ENCODE data around the gene MVB12B. TPM values are rescaled to one million over a fixed set of nuclear protein-coding genes. Genes with fewer than 3 reads are reported as not detected.

Gene MVB12B
- total RNA-seq, 2 experiments from 2014 or later: 7.9 to 9.5 TPM

DNA sequence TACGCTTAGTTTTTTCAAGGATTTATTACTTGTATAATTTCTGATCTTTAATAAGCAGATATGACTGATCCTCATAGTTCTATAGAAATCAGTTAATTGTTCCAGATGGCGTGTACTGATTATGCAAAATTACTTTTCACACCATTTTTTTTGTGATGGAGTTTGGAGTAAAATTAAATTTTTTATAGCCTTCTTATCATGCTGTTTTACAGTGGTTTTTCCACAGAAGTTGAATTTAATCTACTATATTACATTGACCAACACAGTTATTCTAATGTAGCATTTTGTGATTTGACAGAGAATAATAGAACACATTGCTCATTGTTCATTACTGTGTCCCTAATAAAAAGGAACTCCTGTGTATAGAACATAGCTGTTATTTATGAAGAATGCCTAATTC is 111.1 kb downstream of the MVB12B start:
- Mint-ChIP-seq H3K9me3 (no peaks in the 10 kb centered on the region), H3K4me1 (peaks cover 30% of the 10 kb centered on the region), H3K4me3 (no peak overlapping the region), H3K36me3 (peaks cover 5% of the 10 kb centered on the region), H3K27ac (no peak overlapping the region), H3K27me3 (no peaks in the 10 kb centered on the region)
- DNase-seq: no peak

DNA sequence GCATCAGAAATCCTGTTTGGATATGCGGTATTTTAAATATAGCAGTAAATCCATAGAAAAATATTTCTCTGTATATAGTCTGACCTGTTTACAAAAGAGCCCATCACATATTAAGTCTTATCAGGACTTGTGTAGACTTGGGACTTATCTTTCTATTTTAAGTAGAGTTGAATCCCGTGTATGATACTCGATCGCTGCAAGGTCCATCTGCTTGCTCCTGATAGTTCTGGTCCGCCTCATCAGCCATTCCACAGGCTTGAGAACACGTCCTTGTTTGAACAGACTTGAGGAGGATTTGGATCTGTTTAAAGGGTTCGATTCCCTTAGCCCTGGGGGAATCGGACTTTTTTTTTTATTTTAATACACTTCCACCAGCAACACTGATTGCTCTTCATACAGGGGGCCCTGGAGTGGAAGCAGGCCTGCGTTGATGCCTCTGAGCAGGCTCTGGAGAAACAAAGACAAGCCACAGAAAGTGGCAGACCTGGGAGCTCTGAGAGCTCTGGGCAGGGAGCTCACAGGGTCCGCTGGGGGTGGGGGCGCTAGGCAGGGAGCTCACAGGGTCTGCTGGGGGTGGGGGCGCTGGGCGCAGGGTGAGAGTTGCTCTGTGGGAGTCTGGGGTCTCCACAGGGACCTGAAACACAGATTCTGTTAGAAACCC is 112.2 kb downstream of the MVB12B start:
- H3K27ac Mint-ChIP-seq: peak overlapping the region; percentile 62
- no peak overlapping the region for H3K4me3 Mint-ChIP-seq

DNA sequence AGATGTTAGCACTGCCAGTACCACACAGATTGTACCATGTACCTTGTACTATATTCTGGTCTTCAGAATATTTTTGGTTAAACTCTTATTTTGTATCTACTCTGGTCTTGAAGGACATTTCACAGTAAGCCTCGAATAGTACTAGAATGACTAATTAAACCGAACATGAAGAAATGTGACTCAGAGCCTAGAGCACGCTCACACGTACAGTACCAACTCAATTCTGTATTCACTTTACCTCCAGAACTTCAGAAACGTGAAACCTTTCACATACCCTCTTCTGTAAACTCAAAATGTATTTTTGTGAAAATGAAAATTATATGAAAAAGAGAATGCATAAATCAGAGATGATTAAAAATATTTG is 112.8 kb downstream of the MVB12B start:
- Mint-ChIP-seq H3K4me3 (no peak overlapping the region), H3K9me3 (no peaks in the 10 kb centered on the region), H3K27me3 (no peaks in the 10 kb centered on the region), H3K4me1 (peaks cover 36% of the 10 kb centered on the region), H3K36me3 (peaks cover 2% of the 10 kb centered on the region), H3K27ac (peak overlapping the region; percentile 62)
- no peak for DNase-seq

More for the DNA sequence above, 112.2 kb downstream of the MVB12B start:
- Mint-ChIP-seq H3K27me3 (no peaks in the 10 kb centered on the region), H3K4me1 (peaks cover 33% of the 10 kb centered on the region), H3K9me3 (no peaks in the 10 kb centered on the region), H3K36me3 (peaks cover 2% of the 10 kb centered on the region)
- DNase-seq: peak; percentile 12

DNA sequence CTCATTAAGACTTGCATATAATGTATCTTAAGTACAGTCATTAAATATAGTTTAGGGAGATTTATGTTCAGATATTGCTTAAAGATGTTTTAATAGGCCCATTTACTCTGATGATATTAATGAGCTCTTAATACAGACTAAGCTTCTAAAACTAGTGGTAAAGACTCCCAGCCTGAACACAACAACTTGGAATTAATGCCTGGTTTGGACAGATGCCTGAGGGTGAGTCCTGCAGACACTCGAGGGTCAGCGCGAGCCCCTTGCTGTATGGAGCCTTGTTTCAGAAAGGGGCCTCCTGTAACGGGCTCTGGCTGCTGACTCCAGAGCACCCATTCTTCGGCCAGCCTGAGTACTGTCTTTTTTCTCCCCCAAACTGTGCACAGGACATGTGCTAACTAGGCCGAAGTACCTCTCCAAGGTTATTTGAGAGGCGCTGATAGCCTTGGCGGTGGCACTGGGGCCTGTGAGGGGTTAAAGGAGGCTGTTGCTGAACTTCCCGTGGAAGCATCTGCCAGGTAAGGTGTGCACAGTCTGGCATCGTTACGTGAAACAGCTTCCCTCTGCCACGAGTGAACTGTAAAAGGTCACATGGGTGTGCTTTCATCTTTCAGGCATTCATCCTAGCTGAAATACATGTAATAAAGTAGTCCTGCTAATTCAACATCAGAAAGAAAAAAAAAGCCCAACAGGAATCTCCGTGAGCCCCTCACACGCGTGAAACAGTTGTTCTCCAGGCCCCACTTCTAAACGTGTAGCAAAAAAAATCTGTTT is 113.4 kb downstream of the MVB12B start:
- DNase-seq: no peak
- Mint-ChIP-seq H3K36me3 (peaks cover 2% of the 10 kb centered on the region), H3K27ac (no peak overlapping the region), H3K27me3 (no peaks in the 10 kb centered on the region), H3K4me3 (no peak overlapping the region), H3K9me3 (no peaks in the 10 kb centered on the region), H3K4me1 (peaks cover 37% of the 10 kb centered on the region)

DNA sequence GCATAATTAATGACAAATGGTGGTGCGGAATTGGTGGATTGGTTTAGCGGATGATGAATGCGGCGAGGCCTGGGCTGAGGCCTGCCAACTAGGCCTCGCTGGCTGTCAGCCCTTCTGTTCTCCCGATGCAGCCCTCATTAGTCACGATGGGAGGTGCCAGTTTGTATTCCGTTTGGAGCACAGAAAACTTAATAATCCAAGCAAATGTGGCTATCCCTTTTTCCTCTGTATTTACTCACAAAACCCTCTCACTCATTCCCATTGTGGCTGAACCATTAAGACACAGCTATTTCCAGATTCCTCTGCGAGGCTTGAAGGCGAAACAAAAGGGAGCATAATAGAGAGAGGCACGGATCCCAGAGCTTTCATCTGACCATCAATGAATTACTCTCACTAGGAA is 114.3 kb downstream of the MVB12B start:
- Mint-ChIP-seq H3K9me3 (no peaks in the 10 kb centered on the region), H3K36me3 (peaks cover 5% of the 10 kb centered on the region), H3K4me3 (no peak overlapping the region)

DNA sequence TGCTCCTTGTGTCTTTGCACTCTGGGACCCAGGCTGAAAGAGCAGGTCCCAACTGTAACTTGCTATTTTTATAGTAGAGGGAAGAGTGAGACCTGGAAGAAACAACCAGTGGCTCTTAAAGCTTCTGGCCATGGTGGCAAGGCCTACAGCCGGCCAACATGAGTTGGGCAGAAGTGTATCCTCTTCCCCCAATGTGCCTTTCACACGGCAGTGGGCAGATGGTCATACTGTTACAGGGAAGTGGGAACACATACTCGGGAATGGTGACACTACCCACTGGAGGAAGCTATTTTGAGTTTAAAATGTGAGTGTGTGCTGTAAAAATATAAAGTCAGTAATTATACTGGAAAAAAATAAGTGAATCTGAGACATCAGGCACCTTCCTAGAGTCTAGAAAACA is 116.0 kb downstream of the MVB12B start:
- Mint-ChIP-seq H3K4me1 (peaks cover 32% of the 10 kb centered on the region), H3K9me3 (no peaks in the 10 kb centered on the region), H3K27me3 (no peaks in the 10 kb centered on the region)

More for the DNA sequence above, 114.3 kb downstream of the MVB12B start:
- no peak for DNase-seq
- peaks cover 32% of the 10 kb centered on the region for H3K4me1 Mint-ChIP-seq
- no peak overlapping the region for H3K27ac Mint-ChIP-seq
- no peaks in the 10 kb centered on the region for H3K27me3 Mint-ChIP-seq

DNA sequence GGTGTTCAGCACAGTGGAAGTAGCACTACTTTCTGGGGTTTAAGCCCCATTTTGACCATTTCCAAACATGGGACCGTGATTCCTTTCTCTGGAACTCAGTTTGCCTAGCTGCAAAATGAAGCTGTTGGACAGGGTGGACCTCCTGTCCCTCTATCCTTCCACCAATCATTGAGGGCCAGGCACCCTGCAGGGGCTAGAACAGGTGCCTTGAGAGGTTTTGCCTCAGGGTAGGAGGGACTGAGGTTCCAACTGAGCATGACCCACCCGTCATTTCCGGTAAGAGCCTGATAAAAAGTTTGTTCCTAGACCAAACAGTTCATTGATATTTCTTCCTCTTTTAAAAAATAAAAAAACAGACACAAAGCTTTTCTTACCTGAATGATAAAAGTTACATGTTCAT is 116.5 kb downstream of the MVB12B start:
- Mint-ChIP-seq H3K4me1 (peaks cover 36% of the 10 kb centered on the region), H3K36me3 (peaks cover 8% of the 10 kb centered on the region), H3K4me3 (no peak overlapping the region)

More for the DNA sequence above, 116.0 kb downstream of the MVB12B start:
- no peak for DNase-seq
- Mint-ChIP-seq H3K36me3 (peaks cover 7% of the 10 kb centered on the region), H3K27ac (no peak overlapping the region), H3K4me3 (no peak overlapping the region)

DNA sequence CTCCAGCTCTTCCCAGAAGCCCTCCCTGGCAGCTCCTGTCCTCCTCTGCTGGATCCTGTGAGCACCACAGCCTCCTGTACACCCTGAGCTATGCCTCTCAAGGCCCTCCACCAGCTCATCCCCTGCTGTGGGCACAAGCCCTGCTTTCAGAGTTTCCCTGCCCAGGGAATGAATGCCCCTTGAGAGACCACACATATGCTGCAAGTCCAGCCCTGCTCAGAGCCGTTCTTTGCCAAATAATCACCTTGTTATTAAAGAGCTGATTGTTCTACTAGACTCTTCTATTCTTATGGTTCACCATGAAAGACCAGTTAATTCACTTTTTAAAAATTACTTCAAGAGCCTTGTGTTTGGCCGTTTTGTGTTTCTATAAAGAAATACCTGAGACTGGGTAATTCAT is 121.5 kb downstream of the MVB12B start:
- DNase-seq: no peak
- Mint-ChIP-seq H3K4me1 (peaks cover 15% of the 10 kb centered on the region), H3K9me3 (no peaks in the 10 kb centered on the region), H3K36me3 (peaks cover 5% of the 10 kb centered on the region), H3K27ac (no peak overlapping the region), H3K27me3 (no peaks in the 10 kb centered on the region), H3K4me3 (no peak overlapping the region)

More for the DNA sequence above, 116.5 kb downstream of the MVB12B start:
- Mint-ChIP-seq H3K27ac (no peak overlapping the region), H3K9me3 (no peaks in the 10 kb centered on the region), H3K27me3 (no peaks in the 10 kb centered on the region)
- DNase-seq: no peak

DNA sequence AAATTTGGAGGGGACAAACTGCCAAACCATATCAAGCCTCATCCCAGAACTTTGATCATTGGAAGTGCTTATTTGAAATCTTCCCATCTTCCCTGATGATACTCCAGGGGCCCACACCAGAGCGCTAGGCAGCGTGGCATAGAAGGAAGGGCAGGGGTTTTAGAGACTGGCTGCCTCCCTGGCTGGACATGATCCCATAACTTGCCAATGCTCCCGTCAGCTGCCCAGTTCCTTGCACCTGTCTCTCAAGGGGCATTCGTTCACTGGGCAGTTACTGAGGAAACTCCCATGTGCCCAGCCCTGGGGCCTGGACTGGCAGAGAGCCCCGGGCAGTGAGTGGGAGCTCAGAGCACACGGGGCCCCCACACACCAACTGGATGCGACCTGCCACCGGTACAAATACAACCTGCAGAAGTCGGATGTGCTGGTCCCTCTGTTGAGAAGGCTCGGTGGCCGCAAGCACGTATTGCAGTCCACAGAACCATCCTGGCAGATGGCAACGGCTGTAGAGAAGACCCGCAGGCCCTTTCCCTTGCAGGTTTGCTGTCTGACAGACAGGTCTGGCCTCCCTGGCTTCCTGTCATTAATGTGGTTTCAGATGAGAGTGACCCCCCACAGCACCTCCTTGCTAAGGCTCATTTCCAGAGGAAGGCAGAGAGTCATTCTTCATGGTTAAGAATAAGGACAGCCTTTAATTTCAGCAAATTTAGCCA is 122.4 kb downstream of the MVB12B start:
- H3K36me3 Mint-ChIP-seq: peaks cover 5% of the 10 kb centered on the region
- DNase-seq: no peak
- H3K27ac Mint-ChIP-seq: no peak overlapping the region
- H3K4me1 Mint-ChIP-seq: peaks cover 15% of the 10 kb centered on the region
- no peak overlapping the region for H3K4me3 Mint-ChIP-seq
- no peaks in the 10 kb centered on the region for H3K9me3 Mint-ChIP-seq
- H3K27me3 Mint-ChIP-seq: no peaks in the 10 kb centered on the region

DNA sequence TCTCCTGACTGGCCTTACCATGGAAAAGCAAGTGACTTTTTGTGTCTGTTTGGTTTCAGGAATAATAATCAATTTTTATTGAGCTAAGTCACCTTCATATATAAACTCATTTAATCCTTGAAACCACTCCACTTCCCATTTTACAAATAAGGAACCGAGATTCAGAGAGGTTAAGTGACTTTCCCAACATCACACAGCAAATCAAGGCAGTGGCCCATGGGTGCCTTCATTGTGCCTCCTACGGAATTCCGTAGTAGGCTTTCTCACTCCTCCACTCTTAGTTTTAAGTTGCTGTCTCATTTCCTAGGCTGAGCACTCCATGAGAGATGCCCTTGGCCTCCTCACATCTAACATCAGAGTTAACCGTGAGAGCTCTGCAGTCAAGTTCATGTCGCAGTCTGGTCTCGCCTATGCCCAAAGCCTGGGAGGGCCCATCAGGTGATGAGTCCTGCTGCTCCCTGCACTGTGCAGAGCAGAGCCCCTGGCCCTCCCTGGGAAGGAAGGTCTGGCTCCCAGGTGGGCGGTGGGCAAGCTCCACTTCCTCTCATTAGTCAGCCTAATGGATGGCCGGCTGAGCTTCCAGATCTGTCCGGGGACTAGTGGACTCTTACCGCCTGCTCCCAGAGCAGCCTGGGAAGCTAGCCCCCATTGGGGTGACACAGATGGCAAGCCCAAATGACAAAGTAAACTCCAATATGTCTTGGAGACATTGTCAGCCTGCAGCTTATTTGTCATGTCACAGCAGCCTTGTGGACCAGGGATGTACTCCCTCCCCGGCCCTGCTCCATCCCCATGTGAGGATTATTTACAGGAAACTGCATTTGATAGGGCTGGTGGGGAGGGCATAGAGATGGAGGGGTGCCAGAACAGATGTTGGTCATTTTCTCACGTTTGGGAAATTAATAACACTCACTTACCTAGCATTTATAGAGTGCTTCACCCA is 123.4 kb downstream of the MVB12B start:
- peaks cover 5% of the 10 kb centered on the region for H3K36me3 Mint-ChIP-seq
- peaks cover 14% of the 10 kb centered on the region for H3K4me1 Mint-ChIP-seq

DNA sequence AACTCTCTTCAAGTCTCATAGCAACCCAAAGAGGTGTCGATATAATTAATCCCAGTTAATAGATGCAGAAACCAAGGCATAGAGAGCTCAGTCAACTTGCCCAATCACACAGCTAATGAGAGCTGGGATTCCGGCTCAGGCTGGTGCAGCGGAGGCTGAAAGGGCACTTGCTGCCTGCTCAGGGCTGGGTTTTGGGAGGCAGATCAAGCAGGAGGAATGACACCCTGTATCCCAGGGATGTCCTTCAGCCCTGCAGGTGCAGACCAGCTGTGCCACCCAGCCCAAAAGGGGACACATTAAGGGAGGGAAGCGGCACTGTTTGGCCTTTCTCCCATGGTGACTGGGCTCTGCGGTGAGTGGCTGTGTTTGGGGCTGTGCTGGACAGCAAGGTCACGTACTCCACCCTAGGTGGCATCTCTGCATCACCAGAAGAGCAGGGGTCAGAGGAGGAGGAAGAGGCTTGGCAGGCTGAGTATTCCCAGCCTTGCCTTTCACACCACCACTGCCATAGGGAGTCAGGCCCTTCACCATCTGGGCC is 124.1 kb downstream of the MVB12B start:
- DNase-seq: no peak
- Mint-ChIP-seq H3K27me3 (no peaks in the 10 kb centered on the region), H3K36me3 (peaks cover 4% of the 10 kb centered on the region), H3K4me1 (peaks cover 14% of the 10 kb centered on the region), H3K4me3 (no peak overlapping the region), H3K9me3 (no peaks in the 10 kb centered on the region), H3K27ac (no peak overlapping the region)

More for the DNA sequence above, 123.4 kb downstream of the MVB12B start:
- Mint-ChIP-seq H3K27me3 (no peaks in the 10 kb centered on the region), H3K4me3 (no peak overlapping the region), H3K27ac (no peak overlapping the region), H3K9me3 (no peaks in the 10 kb centered on the region)
- DNase-seq: no peak

DNA sequence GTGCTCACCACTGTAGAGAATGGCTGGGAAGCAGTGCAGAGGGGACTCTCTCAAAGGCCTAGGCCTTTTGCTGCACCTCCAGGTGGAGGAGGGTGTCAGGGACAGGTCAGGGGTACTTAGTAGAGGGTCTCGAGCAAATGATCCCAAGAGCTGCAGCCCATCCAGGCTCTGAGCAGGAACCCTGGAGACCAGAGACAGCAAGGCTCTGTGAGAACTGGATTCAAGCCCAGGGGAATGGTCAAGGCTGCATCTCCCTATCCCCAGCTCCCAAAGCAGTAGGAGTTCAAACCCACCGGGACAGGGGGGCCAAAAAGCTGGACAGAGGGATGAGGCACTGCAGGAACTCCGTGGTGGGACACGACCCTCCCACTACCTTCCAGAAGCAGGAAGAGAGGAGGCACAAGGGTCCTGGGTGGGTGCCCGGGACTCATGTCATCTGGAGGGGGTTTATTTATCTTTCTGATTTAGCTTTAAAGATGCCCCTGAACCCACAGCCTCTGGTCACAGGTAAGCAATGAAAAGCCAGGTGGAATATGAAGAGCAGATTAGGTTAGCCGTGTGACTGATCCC is 124.8 kb downstream of the MVB12B start:
- H3K9me3 Mint-ChIP-seq: no peaks in the 10 kb centered on the region
- peaks cover 14% of the 10 kb centered on the region for H3K4me1 Mint-ChIP-seq
- no peak overlapping the region for H3K27ac Mint-ChIP-seq
- no peak overlapping the region for H3K4me3 Mint-ChIP-seq
- H3K36me3 Mint-ChIP-seq: peaks cover 2% of the 10 kb centered on the region
- DNase-seq: no peak
- no peaks in the 10 kb centered on the region for H3K27me3 Mint-ChIP-seq

DNA sequence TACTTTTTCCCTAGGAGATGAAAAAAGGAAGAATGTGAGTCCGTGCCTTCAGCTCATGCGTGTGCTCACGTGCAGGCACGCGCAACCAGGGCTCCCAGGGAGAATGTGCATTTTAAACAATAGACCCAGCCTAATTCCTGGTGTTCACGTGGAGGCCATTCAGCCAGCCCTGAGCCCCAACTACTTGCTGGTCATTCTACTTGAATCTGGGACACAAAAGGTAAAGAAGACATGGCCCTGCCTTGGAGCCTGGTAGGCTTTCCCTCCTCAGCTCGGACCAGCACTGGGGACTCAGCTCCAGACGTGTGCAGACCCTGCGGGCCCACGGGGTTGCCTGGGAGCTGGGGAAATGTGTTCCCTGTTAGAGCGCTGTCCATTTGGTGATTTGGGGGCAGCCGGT is 125.5 kb downstream of the MVB12B start:
- Mint-ChIP-seq H3K27ac (no peak overlapping the region), H3K27me3 (no peaks in the 10 kb centered on the region), H3K9me3 (no peaks in the 10 kb centered on the region), H3K36me3 (peaks cover 2% of the 10 kb centered on the region), H3K4me1 (peaks cover 14% of the 10 kb centered on the region), H3K4me3 (no peak overlapping the region)
- DNase-seq: no peak

Measured in activated naive CD8-positive, alpha-beta T cell treated with anti-CD3 and anti-CD28 coated beads for 36 hours (primary cell).